A549 (cell line): ENCODE results near the gene SF3B3.

ENCODE experiments used
- FOXS1 ChIP-seq: fragments of 250-450 bp; sonication (Bioruptor Pico); IDR thresholded peaks from 2 replicates; pipeline ENCODE4 v1.5.0; 2020; ENCODE audit warnings: mild to moderate bottlenecking, moderate library complexity
- KDM1A ChIP-seq: fragments of 200-600 bp; sonication (generic); IDR thresholded peaks from 2 replicates; pipeline ENCODE4 v1.6.1; 2016; ENCODE audit warnings: low read depth, mild to moderate bottlenecking
- NFE2L2 ChIP-seq: fragments of 150-350 bp; conservative IDR thresholded peaks from 2 replicates; pipeline ENCODE4 v1.6.1; 2014; ENCODE audit warnings: low read length
- POLR2A ChIP-seq: IDR thresholded peaks from 2 replicates; pipeline ENCODE4 v1.6.1; 2012; ENCODE audit warnings: mild to moderate bottlenecking, low read length
- RAD21 ChIP-seq, 2 experiments: fragments of >200 bp in 1 of 2; sonication (Bioruptor Twin) in 1 of 2; formaldehyde crosslinking in 1 of 2; IDR thresholded peaks in 1 of 2; conservative IDR thresholded peaks in 1 of 2; 2 replicates in 1 of 2; 3 replicates in 1 of 2; pipeline ENCODE4 v1.6.1; 2012 to 2018; ENCODE audit warnings: inconsistent platforms in 1 of 2
- RFX5 ChIP-seq: fragments of 450-650 bp; IDR thresholded peaks from 2 replicates; pipeline ENCODE4 v1.7.1; 2014; ENCODE audit warnings: antibody characterized with exemption, mild to moderate bottlenecking, moderate library complexity
- USF2 ChIP-seq: fragments of 450-650 bp; IDR thresholded peaks from 2 replicates; pipeline ENCODE4 v1.6.1; 2014; ENCODE audit warnings: antibody characterized with exemption
- TF ChIP-seq, protein P1 (sequence below): fragments of 200-600 bp; sonication (generic); IDR thresholded peaks from 2 replicates; pipeline ENCODE4 v1.6.1; 2016; ENCODE audit warnings: antibody characterized with exemption, mild to moderate bottlenecking, moderate library complexity
- TF ChIP-seq, protein P2 (sequence below): fragments of >200 bp; sonication (Bioruptor Twin); formaldehyde crosslinking; IDR thresholded peaks from 3 replicates; pipeline ENCODE4 v1.5.1; 2016
- TF ChIP-seq, protein P3 (sequence below): IDR thresholded peaks from 2 replicates; pipeline ENCODE4 v1.6.1; 2012

DNA sequence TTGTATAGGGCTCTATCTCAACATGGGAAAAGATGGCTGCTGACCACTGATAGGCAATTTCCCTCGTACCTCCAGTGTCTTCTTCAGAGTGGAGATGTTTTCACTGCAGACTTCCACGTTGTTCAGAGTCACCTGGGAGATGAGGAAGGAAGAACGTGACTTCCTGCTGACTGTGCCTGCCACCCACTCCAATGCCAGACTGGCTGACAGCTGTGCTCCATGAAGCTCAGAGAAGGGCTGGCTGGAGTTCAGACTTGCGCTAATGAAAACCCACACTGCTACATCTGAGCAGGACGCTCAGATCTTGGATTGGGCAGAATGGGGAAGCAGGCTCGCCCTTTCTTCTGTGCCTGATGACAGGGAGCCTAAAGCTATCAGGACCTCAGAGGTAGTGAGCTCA lies 33.4 kb upstream of the SF3B3 start:
- TF ChIP-seq POLR2A, result no peak
- TF ChIP-seq USF2, result no peak
- TF ChIP-seq, protein P1, sequence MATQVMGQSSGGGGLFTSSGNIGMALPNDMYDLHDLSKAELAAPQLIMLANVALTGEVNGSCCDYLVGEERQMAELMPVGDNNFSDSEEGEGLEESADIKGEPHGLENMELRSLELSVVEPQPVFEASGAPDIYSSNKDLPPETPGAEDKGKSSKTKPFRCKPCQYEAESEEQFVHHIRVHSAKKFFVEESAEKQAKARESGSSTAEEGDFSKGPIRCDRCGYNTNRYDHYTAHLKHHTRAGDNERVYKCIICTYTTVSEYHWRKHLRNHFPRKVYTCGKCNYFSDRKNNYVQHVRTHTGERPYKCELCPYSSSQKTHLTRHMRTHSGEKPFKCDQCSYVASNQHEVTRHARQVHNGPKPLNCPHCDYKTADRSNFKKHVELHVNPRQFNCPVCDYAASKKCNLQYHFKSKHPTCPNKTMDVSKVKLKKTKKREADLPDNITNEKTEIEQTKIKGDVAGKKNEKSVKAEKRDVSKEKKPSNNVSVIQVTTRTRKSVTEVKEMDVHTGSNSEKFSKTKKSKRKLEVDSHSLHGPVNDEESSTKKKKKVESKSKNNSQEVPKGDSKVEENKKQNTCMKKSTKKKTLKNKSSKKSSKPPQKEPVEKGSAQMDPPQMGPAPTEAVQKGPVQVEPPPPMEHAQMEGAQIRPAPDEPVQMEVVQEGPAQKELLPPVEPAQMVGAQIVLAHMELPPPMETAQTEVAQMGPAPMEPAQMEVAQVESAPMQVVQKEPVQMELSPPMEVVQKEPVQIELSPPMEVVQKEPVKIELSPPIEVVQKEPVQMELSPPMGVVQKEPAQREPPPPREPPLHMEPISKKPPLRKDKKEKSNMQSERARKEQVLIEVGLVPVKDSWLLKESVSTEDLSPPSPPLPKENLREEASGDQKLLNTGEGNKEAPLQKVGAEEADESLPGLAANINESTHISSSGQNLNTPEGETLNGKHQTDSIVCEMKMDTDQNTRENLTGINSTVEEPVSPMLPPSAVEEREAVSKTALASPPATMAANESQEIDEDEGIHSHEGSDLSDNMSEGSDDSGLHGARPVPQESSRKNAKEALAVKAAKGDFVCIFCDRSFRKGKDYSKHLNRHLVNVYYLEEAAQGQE, result no peak
- TF ChIP-seq, protein P2, sequence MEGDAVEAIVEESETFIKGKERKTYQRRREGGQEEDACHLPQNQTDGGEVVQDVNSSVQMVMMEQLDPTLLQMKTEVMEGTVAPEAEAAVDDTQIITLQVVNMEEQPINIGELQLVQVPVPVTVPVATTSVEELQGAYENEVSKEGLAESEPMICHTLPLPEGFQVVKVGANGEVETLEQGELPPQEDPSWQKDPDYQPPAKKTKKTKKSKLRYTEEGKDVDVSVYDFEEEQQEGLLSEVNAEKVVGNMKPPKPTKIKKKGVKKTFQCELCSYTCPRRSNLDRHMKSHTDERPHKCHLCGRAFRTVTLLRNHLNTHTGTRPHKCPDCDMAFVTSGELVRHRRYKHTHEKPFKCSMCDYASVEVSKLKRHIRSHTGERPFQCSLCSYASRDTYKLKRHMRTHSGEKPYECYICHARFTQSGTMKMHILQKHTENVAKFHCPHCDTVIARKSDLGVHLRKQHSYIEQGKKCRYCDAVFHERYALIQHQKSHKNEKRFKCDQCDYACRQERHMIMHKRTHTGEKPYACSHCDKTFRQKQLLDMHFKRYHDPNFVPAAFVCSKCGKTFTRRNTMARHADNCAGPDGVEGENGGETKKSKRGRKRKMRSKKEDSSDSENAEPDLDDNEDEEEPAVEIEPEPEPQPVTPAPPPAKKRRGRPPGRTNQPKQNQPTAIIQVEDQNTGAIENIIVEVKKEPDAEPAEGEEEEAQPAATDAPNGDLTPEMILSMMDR, result no peak
- TF ChIP-seq RFX5, result no peak
- TF ChIP-seq NFE2L2, result no peak
- TF ChIP-seq, protein P3, sequence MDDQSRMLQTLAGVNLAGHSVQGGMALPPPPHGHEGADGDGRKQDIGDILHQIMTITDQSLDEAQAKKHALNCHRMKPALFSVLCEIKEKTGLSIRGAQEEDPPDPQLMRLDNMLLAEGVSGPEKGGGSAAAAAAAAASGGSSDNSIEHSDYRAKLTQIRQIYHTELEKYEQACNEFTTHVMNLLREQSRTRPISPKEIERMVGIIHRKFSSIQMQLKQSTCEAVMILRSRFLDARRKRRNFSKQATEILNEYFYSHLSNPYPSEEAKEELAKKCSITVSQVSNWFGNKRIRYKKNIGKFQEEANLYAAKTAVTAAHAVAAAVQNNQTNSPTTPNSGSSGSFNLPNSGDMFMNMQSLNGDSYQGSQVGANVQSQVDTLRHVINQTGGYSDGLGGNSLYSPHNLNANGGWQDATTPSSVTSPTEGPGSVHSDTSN, result no peak
- no peak for TF ChIP-seq FOXS1 (CRISPR knock-in tag)
- TF ChIP-seq KDM1A, result no peak
- no peak for TF ChIP-seq RAD21 (conservative IDR thresholded peaks at IDR 0.05 in 1 of 2, IDR thresholded peaks at IDR 0.05 in 1 of 2)
